Smooth muscle cell of the pulmonary artery (primary cell): ENCODE results near the gene ACTG1. TPM values are rescaled to one million over a fixed set of nuclear protein-coding genes. Genes with fewer than 3 reads are reported as not detected.

Experiments used
- total RNA-seq: library from RNA; depleted of rRNA; stranded (reverse); fragments of >200 nt; gene quantifications from 2 replicates; pipeline ENCODE4 v1.2.3, GENCODE V29; 2014

ACTG1 gene
- total RNA-seq = 10,617 and 11,641 TPM in 2 replicates

DNA sequence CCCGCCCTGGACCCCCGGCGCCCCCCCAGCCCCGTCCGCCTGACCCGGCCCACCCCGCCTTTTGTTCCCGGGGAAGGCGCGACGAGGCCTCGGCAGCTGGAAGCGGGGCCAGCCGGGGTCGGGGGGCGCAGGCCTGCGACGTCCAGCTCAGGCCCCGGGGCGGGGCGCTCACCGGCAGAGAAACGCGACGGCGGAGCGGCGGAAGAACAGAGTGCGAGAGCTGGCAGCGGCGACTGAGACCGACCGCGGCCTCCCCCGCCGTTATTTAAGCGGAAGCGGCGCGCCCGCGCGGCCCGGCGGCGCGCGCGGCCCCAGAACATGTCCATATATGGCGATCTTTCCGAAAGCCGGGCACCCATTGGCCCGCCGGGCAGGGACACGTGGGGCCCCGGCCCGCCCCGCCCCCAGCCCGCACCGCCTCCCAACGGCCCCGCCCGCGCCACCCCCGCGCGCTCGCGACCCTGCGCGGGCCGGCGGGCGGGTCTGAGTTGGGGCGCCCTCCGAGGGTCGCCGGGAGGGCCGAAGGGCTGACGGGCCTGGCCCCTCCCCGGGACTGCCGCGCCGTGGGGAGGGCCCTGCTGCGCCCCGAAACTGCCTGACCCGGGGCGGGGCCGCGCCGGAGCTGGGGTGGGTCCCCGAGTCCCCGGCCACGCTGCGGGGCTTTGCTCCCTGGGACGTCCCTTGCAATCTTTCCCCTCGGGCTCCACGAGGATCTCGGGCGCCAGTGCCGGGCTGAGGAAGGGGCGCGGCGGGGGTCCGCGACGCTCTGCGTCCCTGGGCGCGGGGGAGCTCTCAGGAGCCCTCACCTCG lies at the start of gene ACTG1:
TSS of gene ACTG1 (minus strand) at position 238 of the 810 bp plus-strand sequence. CDS start 445 bp downstream, outside the sequence.

GRCh38 chr17:81552244-81553017 lies 39.8 kb upstream of the ACTG1 start, which contains the start of gene FAAP100:
Gene FAAP100, minus strand, starts transcription at chr17:81552353. Its CDS starts 23 bp downstream, at chr17:81552330.

GRCh38 chr17:81527591-81528383 lies 15.2 kb upstream of the ACTG1 start, which contains the start of gene FSCN2:
Gene FSCN2, plus strand, starts transcription at chr17:81528377. Its CDS starts 155 bp downstream, at chr17:81528532.

Other genes with a start within 250 kb of the ACTG1 start
- 132 and 163 TPM in 2 replicates for gene SLC38A10, start 217.5 kb downstream of the ACTG1 start, total RNA-seq
- gene BAHCC1, start 117.3 kb downstream of the ACTG1 start, total RNA-seq = 12.4 and 14.3 TPM in 2 replicates
- 2.0 and 11.0 TPM in 2 replicates for gene FSCN2, start 15.6 kb upstream of the ACTG1 start, total RNA-seq
- 19.3 and 22.9 TPM in 2 replicates for gene FAAP100, start 39.6 kb upstream of the ACTG1 start, total RNA-seq
- gene NPLOC4, start 124.3 kb upstream of the ACTG1 start, total RNA-seq = 91.2 and 127 TPM in 2 replicates
- gene TSPAN10, start 124.4 kb upstream of the ACTG1 start, total RNA-seq = 3.6 TPM in 2 replicates
- not detected in 2 replicates for gene PDE6G, start 143.7 kb upstream of the ACTG1 start, total RNA-seq
- 21.6 and 23.7 TPM in 2 replicates for gene OXLD1, start 153.8 kb upstream of the ACTG1 start, total RNA-seq
- 5.4 and 6.8 TPM in 2 replicates for gene CCDC137, start 153.9 kb upstream of the ACTG1 start, total RNA-seq
- gene ARL16, start 171.0 kb upstream of the ACTG1 start, total RNA-seq = 17.1 and 18.2 TPM in 2 replicates
- gene HGS, start 171.2 kb upstream of the ACTG1 start, total RNA-seq = 75.7 and 112 TPM in 2 replicates
- 7.2 and 10.0 TPM in 2 replicates for gene MRPL12, start 190.6 kb upstream of the ACTG1 start, total RNA-seq
- gene SLC25A10, start 199.5 kb upstream of the ACTG1 start, total RNA-seq = 5.5 and 8.6 TPM in 2 replicates